HepG2 (cell line): Measurements from ENCODE around the gene ST6GALNAC2. TPM values are rescaled to one million over a fixed set of nuclear protein-coding genes. Genes with fewer than 3 reads are reported as not detected.

Source experiments
- GATAD2A ChIP-seq: IDR thresholded peaks from 2 replicates; pipeline ENCODE4 v1.6.1; 2016
- NR2C2 ChIP-seq: sonication (generic); formaldehyde crosslinking; IDR thresholded peaks from 2 replicates; pipeline ENCODE4 v1.4.0; 2020; ENCODE audit warnings: missing genetic modification reagents, mild to moderate bottlenecking, moderate library complexity, borderline replicate concordance
- SNAPC5 ChIP-seq: sonication (generic); formaldehyde crosslinking; IDR thresholded peaks from 2 replicates; pipeline ENCODE4 v1.8.1; 2023; ENCODE audit warnings: mild to moderate bottlenecking, missing genetic modification reagents, borderline replicate concordance
- STAT6 ChIP-seq: sonication (generic); formaldehyde crosslinking; IDR thresholded peaks from 2 replicates; pipeline ENCODE4 v1.4.0; 2020; ENCODE audit warnings: missing genetic modification reagents, mild to moderate bottlenecking, borderline replicate concordance
- U2AF1 ChIP-seq: fragments of 200-400 bp; formaldehyde crosslinking; optimal IDR thresholded peaks from 2 replicates; pipeline ENCODE3; 2017; ENCODE audit warnings: mild to moderate bottlenecking, low read depth, low read length
- ZBTB4 ChIP-seq: sonication (generic); formaldehyde crosslinking; IDR thresholded peaks from 2 replicates; pipeline ENCODE4 v1.4.0; 2020; ENCODE audit warnings: missing genetic modification reagents, mild to moderate bottlenecking, borderline replicate concordance
- ZNF510 ChIP-seq: sonication (generic); formaldehyde crosslinking; IDR thresholded peaks from 2 replicates; pipeline ENCODE4 v1.4.0; 2020; ENCODE audit warnings: low read depth, mild to moderate bottlenecking, missing genetic modification reagents
- ZNF616 ChIP-seq: sonication (generic); formaldehyde crosslinking; IDR thresholded peaks from 2 replicates; pipeline ENCODE4 v1.5.0; 2020; ENCODE audit warnings: low read depth, mild to moderate bottlenecking, missing genetic modification reagents
- ZNF782 ChIP-seq: sonication (generic); formaldehyde crosslinking; IDR thresholded peaks from 2 replicates; pipeline ENCODE4 v1.4.0; 2020; ENCODE audit warnings: missing genetic modification reagents, mild to moderate bottlenecking, borderline replicate concordance
- ZNF788 ChIP-seq: sonication (generic); formaldehyde crosslinking; IDR thresholded peaks from 2 replicates; pipeline ENCODE4 v1.5.0; 2020; ENCODE audit warnings: mild to moderate bottlenecking, missing genetic modification reagents, borderline replicate concordance
- polyA plus RNA-seq, 8 experiments: library from polyadenylated mRNA; depleted of rRNA in 3 of 8; stranded (reverse) in 7 of 8; unstranded in 1 of 8; fragments of >200 nt; fragmentation: Illumina TruSeq in 4 of 8; extraction: Trizol in 4 of 8; gene quantifications; 2 replicates each; pipeline versions ENCODE4 v1.2.1 to v1.2.3, GENCODE V29; 2011 to 2016; ENCODE audit warnings: low read depth in 4 of 8, missing spikeins in 1 of 8, mixed read lengths in 1 of 8; ENCODE audit not compliant: insufficient read depth in 1 of 8
- total RNA-seq, 5 experiments: library from RNA; depleted of rRNA; stranded (reverse); fragments of >200 nt; fragmentation: Illumina TruSeq; extraction: Trizol; gene quantifications; 2 replicates each; pipeline ENCODE4 v1.2.3, GENCODE V29; 2016; ENCODE audit warnings: low read depth in 1 of 5
- TF ChIP-seq, protein P1 (sequence below): sonication (generic); formaldehyde crosslinking; IDR thresholded peaks from 2 replicates; pipeline ENCODE4 v1.5.0; 2020; ENCODE audit warnings: mild to moderate bottlenecking, missing genetic modification reagents, borderline replicate concordance
- TF ChIP-seq, protein P2 (sequence below): sonication (generic); formaldehyde crosslinking; conservative IDR thresholded peaks from 2 replicates; pipeline ENCODE4 v1.8.0; 2022; ENCODE audit warnings: mild to moderate bottlenecking, moderate library complexity, missing genetic modification reagents
- TF ChIP-seq, protein P3 (sequence below): IDR thresholded peaks from 2 replicates; pipeline ENCODE4 v1.6.1; 2012; ENCODE audit warnings: inconsistent platforms

ST6GALNAC2 gene
- total and polyA plus RNA-seq, 2 of the 13 experiments (the other 11 are each of a cell fraction or from before 2014, with no cell fraction given) = 0.12 to 0.49 TPM

GRCh38 chr17:76612977-76613851 is 27.6 kb upstream of the ST6GALNAC2 start (continued):
- TF ChIP-seq, protein P1, sequence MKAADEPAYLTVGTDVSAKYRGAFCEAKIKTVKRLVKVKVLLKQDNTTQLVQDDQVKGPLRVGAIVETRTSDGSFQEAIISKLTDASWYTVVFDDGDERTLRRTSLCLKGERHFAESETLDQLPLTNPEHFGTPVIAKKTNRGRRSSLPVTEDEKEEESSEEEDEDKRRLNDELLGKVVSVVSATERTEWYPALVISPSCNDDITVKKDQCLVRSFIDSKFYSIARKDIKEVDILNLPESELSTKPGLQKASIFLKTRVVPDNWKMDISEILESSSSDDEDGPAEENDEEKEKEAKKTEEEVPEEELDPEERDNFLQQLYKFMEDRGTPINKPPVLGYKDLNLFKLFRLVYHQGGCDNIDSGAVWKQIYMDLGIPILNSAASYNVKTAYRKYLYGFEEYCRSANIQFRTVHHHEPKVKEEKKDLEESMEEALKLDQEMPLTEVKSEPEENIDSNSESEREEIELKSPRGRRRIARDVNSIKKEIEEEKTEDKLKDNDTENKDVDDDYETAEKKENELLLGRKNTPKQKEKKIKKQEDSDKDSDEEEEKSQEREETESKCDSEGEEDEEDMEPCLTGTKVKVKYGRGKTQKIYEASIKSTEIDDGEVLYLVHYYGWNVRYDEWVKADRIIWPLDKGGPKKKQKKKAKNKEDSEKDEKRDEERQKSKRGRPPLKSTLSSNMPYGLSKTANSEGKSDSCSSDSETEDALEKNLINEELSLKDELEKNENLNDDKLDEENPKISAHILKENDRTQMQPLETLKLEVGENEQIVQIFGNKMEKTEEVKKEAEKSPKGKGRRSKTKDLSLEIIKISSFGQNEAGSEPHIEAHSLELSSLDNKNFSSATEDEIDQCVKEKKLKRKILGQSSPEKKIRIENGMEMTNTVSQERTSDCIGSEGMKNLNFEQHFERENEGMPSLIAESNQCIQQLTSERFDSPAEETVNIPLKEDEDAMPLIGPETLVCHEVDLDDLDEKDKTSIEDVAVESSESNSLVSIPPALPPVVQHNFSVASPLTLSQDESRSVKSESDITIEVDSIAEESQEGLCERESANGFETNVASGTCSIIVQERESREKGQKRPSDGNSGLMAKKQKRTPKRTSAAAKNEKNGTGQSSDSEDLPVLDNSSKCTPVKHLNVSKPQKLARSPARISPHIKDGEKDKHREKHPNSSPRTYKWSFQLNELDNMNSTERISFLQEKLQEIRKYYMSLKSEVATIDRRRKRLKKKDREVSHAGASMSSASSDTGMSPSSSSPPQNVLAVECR = peak; percentile 34; the same call in 1 of the 2 replicates
- TF ChIP-seq, protein P2, sequence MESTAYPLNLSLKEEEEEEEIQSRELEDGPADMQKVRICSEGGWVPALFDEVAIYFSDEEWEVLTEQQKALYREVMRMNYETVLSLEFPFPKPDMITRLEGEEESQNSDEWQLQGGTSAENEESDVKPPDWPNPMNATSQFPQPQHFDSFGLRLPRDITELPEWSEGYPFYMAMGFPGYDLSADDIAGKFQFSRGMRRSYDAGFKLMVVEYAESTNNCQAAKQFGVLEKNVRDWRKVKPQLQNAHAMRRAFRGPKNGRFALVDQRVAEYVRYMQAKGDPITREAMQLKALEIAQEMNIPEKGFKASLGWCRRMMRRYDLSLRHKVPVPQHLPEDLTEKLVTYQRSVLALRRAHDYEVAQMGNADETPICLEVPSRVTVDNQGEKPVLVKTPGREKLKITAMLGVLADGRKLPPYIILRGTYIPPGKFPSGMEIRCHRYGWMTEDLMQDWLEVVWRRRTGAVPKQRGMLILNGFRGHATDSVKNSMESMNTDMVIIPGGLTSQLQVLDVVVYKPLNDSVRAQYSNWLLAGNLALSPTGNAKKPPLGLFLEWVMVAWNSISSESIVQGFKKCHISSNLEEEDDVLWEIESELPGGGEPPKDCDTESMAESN = 0 out of 2 replicates have a peak, but pooled peaks have one; percentile 73
- TF ChIP-seq ZNF782 (CRISPR knock-in tag) = no peak; the same call in 1 of the 2 replicates
- TF ChIP-seq SNAPC5 (CRISPR knock-in tag) = no peak
- peak; percentile 53 for TF ChIP-seq GATAD2A
- no peak for TF ChIP-seq NR2C2 (CRISPR knock-in tag)
- TF ChIP-seq ZBTB4 (CRISPR knock-in tag) = no peak
- no peak for TF ChIP-seq U2AF1
- TF ChIP-seq ZNF788 = no peak; the same call in 1 of the 2 replicates
- 0 out of 2 replicates have a peak, but pooled peaks have one; percentile 51 for TF ChIP-seq STAT6 (CRISPR knock-in tag)
- TF ChIP-seq ZNF510 (CRISPR knock-in tag) = no peak
- no peak for TF ChIP-seq ZNF616 (CRISPR knock-in tag)
- TF ChIP-seq, protein P3, sequence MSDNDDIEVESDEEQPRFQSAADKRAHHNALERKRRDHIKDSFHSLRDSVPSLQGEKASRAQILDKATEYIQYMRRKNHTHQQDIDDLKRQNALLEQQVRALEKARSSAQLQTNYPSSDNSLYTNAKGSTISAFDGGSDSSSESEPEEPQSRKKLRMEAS = peak; percentile 88
